Measurements from ENCODE around the gene CCDC57.
"Not testable (repeated sequence)": the region's sequence is repeated elsewhere in the genome, so short reads cannot be mapped to it uniquely, and the experiment has no call there.

CCDC57 gene

GRCh38 chr17:82180776-82181528 is 31.7 kb downstream of the CCDC57 start:
- Histone ChIP-seq H3K4me3 (ENCODE audit: low read depth, low read length) (no peak overlapping the region), H3K36me3 (ENCODE audit: control insufficient read depth, insufficient read depth, low read length) (peaks cover 21% of the 10 kb centered on the region), H3K27me3 (ENCODE audit: control insufficient read depth, insufficient read depth, low read length) (peaks cover 30% of the 10 kb centered on the region), H3K9ac (ENCODE audit: low read depth, low read length) (no peak overlapping the region), H3K9me3 (ENCODE audit: control insufficient read depth, insufficient read depth, low read length) (no peaks in the 10 kb centered on the region), H3K4me1 (ENCODE audit: control insufficient read depth, insufficient read depth, low read length) (no peaks in the 10 kb centered on the region)

- Histone ChIP-seq H3K27me3 (ENCODE audit: control insufficient read depth, insufficient read depth, low read length) (peaks cover 40% of the 10 kb centered on the region), H3K4me3 (ENCODE audit: low read depth, low read length) (no peak overlapping the region), H3K9me3 (ENCODE audit: control insufficient read depth, insufficient read depth, low read length) (no peaks in the 10 kb centered on the region), H3K9ac (ENCODE audit: low read depth, low read length) (no peak overlapping the region), H3K4me1 (ENCODE audit: control insufficient read depth, insufficient read depth, low read length) (peaks cover under 1% of the 10 kb centered on the region), H3K36me3 (ENCODE audit: control insufficient read depth, insufficient read depth, low read length) (peaks cover 18% of the 10 kb centered on the region)
Observed at GRCh38 chr17:82179946-82180475, 32.6 kb downstream of the CCDC57 start.

GRCh38 chr17:82179412-82179811 is 33.2 kb downstream of the CCDC57 start:
- Histone ChIP-seq H3K27me3 (ENCODE audit: control insufficient read depth, insufficient read depth, low read length) (peaks cover 45% of the 10 kb centered on the region), H3K36me3 (ENCODE audit: control insufficient read depth, insufficient read depth, low read length) (peaks cover 14% of the 10 kb centered on the region), H3K9me3 (ENCODE audit: control insufficient read depth, insufficient read depth, low read length) (no peaks in the 10 kb centered on the region), H3K4me1 (ENCODE audit: control insufficient read depth, insufficient read depth, low read length) (peaks cover 7% of the 10 kb centered on the region), H3K9ac (ENCODE audit: low read depth, low read length) (no peak overlapping the region), H3K4me3 (ENCODE audit: low read depth, low read length) (no peak overlapping the region)

- peaks cover 50% of the 10 kb centered on the region for H3K27me3 ChIP-seq (ENCODE audit: control insufficient read depth, insufficient read depth, low read length)
- H3K9ac ChIP-seq (ENCODE audit: low read depth, low read length): no peak overlapping the region
- H3K36me3 ChIP-seq (ENCODE audit: control insufficient read depth, insufficient read depth, low read length): peaks cover 8% of the 10 kb centered on the region
- H3K4me1 ChIP-seq (ENCODE audit: control insufficient read depth, insufficient read depth, low read length): peaks cover 11% of the 10 kb centered on the region
- no peak overlapping the region for H3K4me3 ChIP-seq (ENCODE audit: low read depth, low read length)
- no peaks in the 10 kb centered on the region for H3K9me3 ChIP-seq (ENCODE audit: control insufficient read depth, insufficient read depth, low read length)
Observed at GRCh38 chr17:82178499-82179261, 34.0 kb downstream of the CCDC57 start.

- Histone ChIP-seq H3K9ac (ENCODE audit: low read depth, low read length) (no peak overlapping the region), H3K4me1 (ENCODE audit: control insufficient read depth, insufficient read depth, low read length) (peaks cover 17% of the 10 kb centered on the region), H3K36me3 (ENCODE audit: control insufficient read depth, insufficient read depth, low read length) (peaks cover 4% of the 10 kb centered on the region), H3K4me3 (ENCODE audit: low read depth, low read length) (no peak overlapping the region), H3K27me3 (ENCODE audit: control insufficient read depth, insufficient read depth, low read length) (peaks cover 57% of the 10 kb centered on the region), H3K9me3 (ENCODE audit: control insufficient read depth, insufficient read depth, low read length) (no peaks in the 10 kb centered on the region)
Observed at GRCh38 chr17:82177761-82178498, 34.7 kb downstream of the CCDC57 start.

- no peak overlapping the region for H3K9ac ChIP-seq (ENCODE audit: low read depth, low read length)
- H3K36me3 ChIP-seq (ENCODE audit: control insufficient read depth, insufficient read depth, low read length): peaks cover 4% of the 10 kb centered on the region
- no peaks in the 10 kb centered on the region for H3K9me3 ChIP-seq (ENCODE audit: control insufficient read depth, insufficient read depth, low read length)
- no peak overlapping the region for H3K4me3 ChIP-seq (ENCODE audit: low read depth, low read length)
- H3K27me3 ChIP-seq (ENCODE audit: control insufficient read depth, insufficient read depth, low read length): peaks cover 64% of the 10 kb centered on the region
- H3K4me1 ChIP-seq (ENCODE audit: control insufficient read depth, insufficient read depth, low read length): peaks cover 17% of the 10 kb centered on the region
Observed at GRCh38 chr17:82177276-82177675, 35.4 kb downstream of the CCDC57 start.

- no peaks in the 10 kb centered on the region for H3K9me3 ChIP-seq (ENCODE audit: control insufficient read depth, insufficient read depth, low read length)
- no peak overlapping the region for H3K9ac ChIP-seq (ENCODE audit: low read depth, low read length)
- H3K4me1 ChIP-seq (ENCODE audit: control insufficient read depth, insufficient read depth, low read length): peaks cover 17% of the 10 kb centered on the region
- H3K4me3 ChIP-seq (ENCODE audit: low read depth, low read length): no peak overlapping the region
- peaks cover 2% of the 10 kb centered on the region for H3K36me3 ChIP-seq (ENCODE audit: control insufficient read depth, insufficient read depth, low read length)
- H3K27me3 ChIP-seq (ENCODE audit: control insufficient read depth, insufficient read depth, low read length): peaks cover 74% of the 10 kb centered on the region
Observed at GRCh38 chr17:82175951-82176350, 36.7 kb downstream of the CCDC57 start.

GRCh38 chr17:82175201-82175600 is 37.4 kb downstream of the CCDC57 start:
- peaks cover 78% of the 10 kb centered on the region for H3K27me3 ChIP-seq (ENCODE audit: control insufficient read depth, insufficient read depth, low read length)
- H3K4me1 ChIP-seq (ENCODE audit: control insufficient read depth, insufficient read depth, low read length): peaks cover 17% of the 10 kb centered on the region
- no peak overlapping the region for H3K9ac ChIP-seq (ENCODE audit: low read depth, low read length)
- no peaks in the 10 kb centered on the region for H3K9me3 ChIP-seq (ENCODE audit: control insufficient read depth, insufficient read depth, low read length)
- H3K4me3 ChIP-seq (ENCODE audit: low read depth, low read length): no peak overlapping the region
- no peaks in the 10 kb centered on the region for H3K36me3 ChIP-seq (ENCODE audit: control insufficient read depth, insufficient read depth, low read length)

GRCh38 chr17:82174042-82174857 is 38.4 kb downstream of the CCDC57 start:
- H3K9me3 ChIP-seq (ENCODE audit: control insufficient read depth, insufficient read depth, low read length); H3K36me3 ChIP-seq (ENCODE audit: control insufficient read depth, insufficient read depth, low read length); H3K9ac ChIP-seq (ENCODE audit: low read depth, low read length): not testable (repeated sequence)
- Histone ChIP-seq H3K27me3 (ENCODE audit: control insufficient read depth, insufficient read depth, low read length) (peaks cover 78% of the 10 kb centered on the region), H3K4me1 (ENCODE audit: control insufficient read depth, insufficient read depth, low read length) (peaks cover 17% of the 10 kb centered on the region), H3K4me3 (ENCODE audit: low read depth, low read length) (peak overlapping the region; percentile 16)

- Histone ChIP-seq H3K4me3 (ENCODE audit: low read depth, low read length) (peak overlapping the region; percentile 16), H3K9ac (ENCODE audit: low read depth, low read length) (no peak overlapping the region), H3K36me3 (ENCODE audit: control insufficient read depth, insufficient read depth, low read length) (no peaks in the 10 kb centered on the region), H3K27me3 (ENCODE audit: control insufficient read depth, insufficient read depth, low read length) (peaks cover 75% of the 10 kb centered on the region), H3K9me3 (ENCODE audit: control insufficient read depth, insufficient read depth, low read length) (no peaks in the 10 kb centered on the region), H3K4me1 (ENCODE audit: control insufficient read depth, insufficient read depth, low read length) (peaks cover 17% of the 10 kb centered on the region)
Observed at GRCh38 chr17:82173351-82174041, 39.1 kb downstream of the CCDC57 start.
